Fibroblast of skin of right biceps (primary cell): ENCODE results near the gene PDLIM5.

Experiments
- DNase-seq: peaks from one replicate; pipeline ENCODE4 v3.0.0-alpha.2; 2013

Gene PDLIM5

DNA sequence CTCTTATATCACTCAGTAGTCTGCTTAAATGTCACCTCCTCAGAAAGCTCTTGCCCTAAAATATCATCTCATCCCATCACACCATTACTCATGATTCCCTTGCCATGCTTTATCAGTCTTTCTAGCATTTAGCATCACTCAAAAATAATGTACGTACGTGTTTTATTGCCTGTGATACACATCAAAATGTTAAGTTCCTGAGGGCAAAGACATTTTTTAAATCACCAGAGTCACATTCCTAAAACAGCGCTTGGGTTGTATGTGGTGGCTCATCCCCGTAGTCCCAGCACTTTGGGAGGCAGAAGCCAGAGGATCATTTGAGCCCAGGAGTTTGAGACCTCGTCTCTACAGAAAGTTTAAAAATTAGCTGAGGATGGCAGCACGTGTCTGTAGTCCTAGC is 21.3 kb upstream of the PDLIM5 start:
- no peak for DNase-seq

DNA sequence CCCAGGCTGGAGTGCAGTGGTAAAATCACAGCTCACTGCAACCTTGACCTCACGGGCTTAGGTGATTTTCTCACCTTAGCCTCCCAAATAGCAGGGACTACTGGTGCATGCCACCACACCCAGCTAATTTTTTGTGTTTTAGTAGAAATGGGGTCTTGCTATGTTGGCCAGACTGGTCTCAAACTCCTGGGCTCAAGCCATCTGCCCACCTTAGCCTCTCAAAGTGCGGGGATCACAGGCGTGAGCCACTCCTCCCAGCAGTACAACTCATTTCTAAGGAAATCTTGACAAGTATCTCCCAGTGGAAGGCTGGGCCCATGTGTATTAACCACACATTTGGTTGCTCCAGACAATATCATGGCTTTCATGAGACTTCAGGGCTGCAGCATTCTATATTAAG is 20.4 kb upstream of the PDLIM5 start:
- DNase-seq, result no peak

GRCh38 chr4:94434505-94434904 is 17.2 kb upstream of the PDLIM5 start:
- DNase-seq, result no peak

- no peak for DNase-seq
These were observed 15.9 kb upstream of the PDLIM5 start for GRCh38 chr4:94435874-94436273.

DNA sequence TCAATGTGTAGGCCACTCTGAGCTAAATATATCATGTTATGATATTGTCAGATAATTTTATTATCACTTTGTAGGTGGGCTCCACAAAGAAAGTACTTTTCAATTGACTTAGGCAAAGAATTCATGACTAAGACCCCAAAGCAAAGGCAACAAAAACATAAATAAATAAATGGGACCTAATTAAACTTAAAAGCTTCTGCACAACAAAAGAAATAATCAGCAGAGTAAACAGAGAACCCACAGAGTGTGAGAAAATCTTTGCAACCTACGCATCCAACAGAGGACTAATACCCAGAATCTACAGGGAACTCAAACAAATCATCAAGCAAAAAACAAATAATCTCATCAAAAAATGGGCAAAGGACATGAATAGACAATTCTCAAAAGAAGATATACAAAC is 15.2 kb upstream of the PDLIM5 start:
- no peak for DNase-seq

DNA sequence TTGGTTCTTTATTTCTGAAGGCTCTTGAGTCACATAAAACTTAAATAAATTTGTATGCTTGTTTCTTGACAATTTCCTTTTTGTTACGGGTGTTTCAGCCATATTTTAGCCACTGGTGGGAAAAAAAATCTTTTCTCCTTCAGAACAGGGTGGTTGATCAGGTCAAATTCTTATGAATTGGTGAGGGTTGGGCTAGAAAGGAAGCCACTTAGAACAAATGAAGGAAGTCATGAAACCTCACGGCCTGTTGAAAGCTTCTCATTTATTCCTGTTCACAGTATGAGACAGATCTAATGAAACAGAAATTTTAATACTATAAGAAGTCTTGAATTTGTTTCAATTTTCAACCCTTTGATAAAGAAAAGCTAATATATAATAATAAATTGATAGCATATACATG is 12.1 kb upstream of the PDLIM5 start:
- no peak for DNase-seq

- no peak for DNase-seq
These were observed 9.9 kb upstream of the PDLIM5 start for GRCh38 chr4:94441838-94442237.

DNA sequence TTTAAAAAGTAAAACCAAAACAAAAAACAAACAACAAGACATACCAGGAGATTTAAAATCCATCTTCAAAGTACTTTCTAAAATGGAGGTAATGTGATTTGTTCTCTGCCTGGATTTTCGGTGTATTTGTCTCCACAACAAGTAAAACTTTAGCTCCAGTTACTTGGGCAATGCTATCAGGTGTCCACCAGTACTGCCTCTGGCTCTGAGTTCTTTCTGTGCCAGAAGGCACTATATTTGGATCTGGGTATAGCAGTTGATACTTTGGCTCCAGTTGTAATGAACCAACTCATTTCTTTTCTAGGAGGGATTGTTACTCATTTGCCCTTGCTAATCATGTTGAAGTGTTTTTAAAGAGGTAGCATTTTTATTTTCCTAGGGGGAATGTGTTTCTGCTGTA is 9.5 kb upstream of the PDLIM5 start:
- no peak for DNase-seq

GRCh38 chr4:94446386-94446785 is 5.4 kb upstream of the PDLIM5 start:
- DNase-seq, result peak; percentile 93

GRCh38 chr4:94447754-94448411 is 3.9 kb upstream of the PDLIM5 start:
- DNase-seq, result no peak

- no peak for DNase-seq
These were observed 2.8 kb upstream of the PDLIM5 start for GRCh38 chr4:94448815-94449375.

- DNase-seq, result peak; percentile 9
These were observed 569 bp upstream of the PDLIM5 start for GRCh38 chr4:94451051-94451694.

DNA sequence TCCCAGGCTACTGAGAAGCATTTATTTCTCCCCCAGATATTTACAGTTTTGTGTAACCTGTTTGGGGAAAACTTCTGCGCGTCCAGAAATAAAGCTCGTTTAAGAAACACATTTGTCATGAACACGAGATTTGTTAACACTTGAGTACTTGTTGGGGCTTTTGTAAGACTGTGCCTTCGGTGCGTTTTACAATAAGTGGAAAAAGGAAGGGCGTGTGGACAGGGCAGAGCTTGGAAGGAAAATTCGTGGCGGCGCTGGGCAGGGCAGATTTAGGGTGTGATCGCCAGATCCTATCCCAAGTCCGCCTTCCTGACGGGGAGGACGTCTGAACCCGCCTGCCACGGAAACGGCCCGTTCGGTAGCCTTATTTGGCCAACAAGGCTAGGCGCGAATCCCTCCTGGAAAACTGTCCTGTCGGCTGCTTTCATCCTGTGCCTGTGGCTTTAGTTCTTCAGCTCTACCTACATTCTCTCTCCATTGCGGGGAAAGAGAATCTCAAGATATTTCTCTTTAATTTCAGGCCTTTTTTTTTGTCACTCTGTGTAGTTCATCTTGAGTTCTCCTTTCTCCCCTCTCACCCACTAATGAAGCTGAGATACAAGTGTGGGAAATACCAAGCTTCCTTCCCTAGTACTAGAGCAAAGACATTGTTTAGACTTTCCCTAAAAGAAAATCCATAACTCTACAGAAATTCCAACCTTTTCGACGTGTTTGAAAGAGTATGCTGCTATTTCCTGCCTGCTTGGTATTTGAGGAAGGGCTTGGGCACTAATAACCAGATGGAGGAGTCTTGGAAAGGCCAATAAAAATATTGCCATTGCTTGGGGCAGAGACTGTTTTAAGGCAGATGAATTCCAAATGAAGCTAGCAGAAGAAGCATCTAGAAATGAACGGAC is 982 bp downstream of the PDLIM5 start:
- peak; percentile 80 for DNase-seq

DNA sequence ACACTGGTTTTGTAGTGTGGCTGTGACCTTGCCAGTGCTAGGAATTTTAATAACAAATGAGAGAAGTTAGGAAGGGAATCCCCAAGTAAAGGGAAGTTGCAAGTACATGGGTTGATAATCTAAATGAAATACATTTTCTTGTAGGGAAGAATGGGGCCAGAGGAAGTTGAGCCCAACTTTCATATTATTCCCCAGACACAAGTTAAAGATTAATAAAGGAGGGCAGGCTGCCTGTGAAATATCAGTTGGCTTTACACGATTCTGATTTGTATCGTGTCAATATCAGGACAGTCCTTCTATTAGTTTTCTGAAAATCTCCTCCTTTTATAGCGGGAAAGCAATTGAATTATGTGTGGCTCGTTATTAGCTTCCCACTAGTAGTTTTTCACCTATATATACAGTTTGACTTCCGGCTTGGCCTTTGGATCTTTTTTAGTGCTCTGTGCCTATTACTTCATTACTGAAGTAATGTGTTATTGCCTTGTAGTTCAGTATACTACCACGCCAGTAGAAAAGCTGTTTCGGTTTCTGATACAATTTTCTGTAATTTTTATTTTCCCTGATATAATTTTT is 1.7 kb downstream of the PDLIM5 start:
- no peak for DNase-seq

GRCh38 chr4:94454405-94454804 is 2.7 kb downstream of the PDLIM5 start:
- no peak for DNase-seq

- DNase-seq, result peak; percentile 49
These were observed 3.3 kb downstream of the PDLIM5 start for GRCh38 chr4:94455081-94455480.

DNA sequence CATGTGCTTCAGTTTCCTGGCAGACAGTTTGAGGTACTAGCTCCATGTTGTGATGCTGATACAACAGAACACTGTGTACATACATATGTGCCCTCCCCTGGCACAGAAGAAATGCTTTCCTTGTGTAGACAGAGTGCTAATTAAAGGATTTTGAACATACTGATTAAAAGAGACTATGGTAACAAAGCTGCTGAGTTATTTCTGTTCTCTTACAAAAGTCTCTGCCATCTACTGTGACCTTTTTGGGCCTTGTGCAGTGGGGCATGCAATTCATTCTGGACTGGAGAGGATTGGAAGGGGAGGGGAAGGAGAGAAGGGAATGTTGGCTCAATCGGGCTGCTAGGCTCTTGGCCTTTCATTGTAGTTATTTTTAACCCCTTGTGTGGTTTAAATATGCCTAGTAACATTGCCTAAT is 6.0 kb downstream of the PDLIM5 start:
- no peak for DNase-seq

DNA sequence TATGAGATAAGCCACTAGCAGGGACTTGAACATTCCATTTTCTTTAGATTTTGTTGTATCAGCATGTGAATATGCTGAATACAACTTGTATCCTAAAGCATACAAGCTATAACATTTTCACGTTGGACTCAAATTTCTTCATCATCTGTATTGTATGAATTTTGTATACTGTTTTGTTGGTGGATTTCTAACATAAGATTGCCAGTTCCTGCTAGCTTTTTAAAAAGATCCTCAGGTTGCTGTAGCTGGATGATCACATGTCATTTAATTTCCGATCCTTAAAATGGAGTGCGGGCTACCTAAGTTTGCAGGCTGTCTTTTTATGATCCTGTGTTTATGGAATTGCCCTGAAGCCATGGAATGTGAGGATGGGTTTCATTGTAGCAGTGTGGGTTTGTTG is 6.9 kb downstream of the PDLIM5 start:
- no peak for DNase-seq

GRCh38 chr4:94459462-94460161 is 7.9 kb downstream of the PDLIM5 start:
- DNase-seq, result no peak

- DNase-seq, result no peak
These were observed 9.8 kb downstream of the PDLIM5 start for GRCh38 chr4:94461506-94461905.

DNA sequence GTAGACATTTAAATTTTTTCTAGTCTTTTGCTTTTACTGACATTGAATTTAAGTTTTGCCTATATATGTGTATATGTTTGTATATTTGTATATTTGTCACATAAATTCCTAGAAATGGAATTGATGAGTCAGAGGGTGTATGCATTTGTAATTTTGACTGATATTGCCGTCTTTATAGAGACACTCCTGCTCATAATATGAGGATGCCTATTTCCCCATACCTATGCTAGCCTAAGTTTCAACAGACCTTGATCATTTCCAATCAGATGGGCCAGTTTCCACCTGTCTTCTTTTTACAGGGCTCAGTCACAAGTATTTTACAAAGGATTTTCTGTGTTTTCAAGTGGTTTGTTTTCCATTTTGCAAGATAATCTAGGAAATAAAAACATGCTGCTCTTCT is 10.8 kb downstream of the PDLIM5 start:
- no peak for DNase-seq

DNA sequence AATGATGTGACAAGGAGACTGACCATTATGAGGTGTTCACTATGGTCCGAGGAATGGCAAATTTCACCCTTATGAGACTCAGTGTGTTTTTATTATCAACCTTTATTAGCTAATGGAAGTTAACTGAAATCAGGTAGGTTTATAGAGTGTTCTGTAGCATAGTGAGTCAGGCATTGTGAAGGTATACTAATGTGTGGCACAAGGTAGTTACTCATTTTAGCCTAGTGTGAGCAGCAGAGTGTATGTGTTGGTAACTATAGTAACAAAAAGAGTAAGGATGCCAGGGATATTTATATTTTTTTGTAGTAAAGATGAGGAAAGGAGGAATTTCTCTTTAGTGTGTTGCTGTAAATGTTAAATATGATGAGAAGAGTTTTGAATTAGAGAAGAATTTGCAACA is 12.0 kb downstream of the PDLIM5 start:
- DNase-seq, result no peak

GRCh38 chr4:94466371-94466770 is 14.6 kb downstream of the PDLIM5 start:
- DNase-seq, result no peak
